WTC11 (cell line): ENCODE measurements around the gene PON3. TPM values are rescaled to one million over a fixed set of nuclear protein-coding genes. Genes with fewer than 3 reads are reported as not detected.

Experiments used
- ATAC-seq: fragments of 200-7000 bp; cut with Tn5 transposase; 2 replicates; pipeline ENCODE4 v1.10.0; 2021; ENCODE audit warnings: mild to moderate bottlenecking, moderate library complexity
- CTCF ChIA-PET: fragments of 300-600 bp; sonication (Branson Sonifier 250); formaldehyde crosslinking; loops from one replicate; lab custom pipeline; 2021; ENCODE audit warnings: antibody characterized with exemption; lab: Charles Lee
- POLR2A ChIA-PET: fragments of 350-600 bp; sonication (Branson Sonifier 250); formaldehyde crosslinking; loops from one replicate; lab custom pipeline; 2021; ENCODE audit warnings: antibody characterized with exemption; lab: Charles Lee
- DNase-seq: peaks from one replicate; pipeline ENCODE4 v3.0.0; 2021; ENCODE audit warnings: low spot score
- H3K27ac Mint-ChIP-seq: 2 replicates; pipeline ENCODE4 v1.8.0; 2021; ENCODE audit warnings: mixed read lengths
- H3K27me3 Mint-ChIP-seq: 2 replicates; pipeline ENCODE4 v1.8.0; 2021; ENCODE audit warnings: low read depth, mild to moderate bottlenecking, moderate library complexity, mixed read lengths
- H3K36me3 Mint-ChIP-seq: 2 replicates; pipeline ENCODE4 v1.8.0; 2021; ENCODE audit warnings: mixed read lengths
- H3K4me1 Mint-ChIP-seq: 2 replicates; pipeline ENCODE4 v1.8.0; 2022; ENCODE audit warnings: mixed read lengths
- H3K4me3 Mint-ChIP-seq: 2 replicates; pipeline ENCODE4 v1.8.0; 2021; ENCODE audit warnings: mild to moderate bottlenecking, moderate library complexity, mixed read lengths
- H3K9me3 Mint-ChIP-seq: 2 replicates; pipeline ENCODE4 v1.8.0; 2021; ENCODE audit warnings: mixed read lengths
- ARID4B ChIP-seq: sonication (generic); formaldehyde crosslinking; IDR thresholded peaks from 2 replicates; pipeline ENCODE4 v1.8.0; 2023; ENCODE audit warnings: missing genetic modification reagents, mild to moderate bottlenecking, borderline replicate concordance
- E2F1 ChIP-seq: sonication (generic); formaldehyde crosslinking; IDR thresholded peaks from 2 replicates; pipeline ENCODE4 v1.8.0; 2022; ENCODE audit warnings: mild to moderate bottlenecking, missing genetic modification reagents
- HMGXB4 ChIP-seq: sonication (generic); formaldehyde crosslinking; IDR thresholded peaks from 2 replicates; pipeline ENCODE4 v1.8.1; 2023; ENCODE audit warnings: mild to moderate bottlenecking, moderate library complexity, missing genetic modification reagents
- IRF1 ChIP-seq: sonication (generic); formaldehyde crosslinking; IDR thresholded peaks from 2 replicates; pipeline ENCODE4 v1.8.0; 2023; ENCODE audit warnings: missing genetic modification reagents
- NR1H2 ChIP-seq: sonication (generic); formaldehyde crosslinking; IDR thresholded peaks from 2 replicates; pipeline ENCODE4 v1.9.0; 2021; ENCODE audit warnings: mild to moderate bottlenecking, moderate library complexity, missing genetic modification reagents
- SMAD3 ChIP-seq: sonication (generic); formaldehyde crosslinking; IDR thresholded peaks from 2 replicates; pipeline ENCODE4 v1.8.0; 2022; ENCODE audit warnings: missing genetic modification reagents, mild to moderate bottlenecking, borderline replicate concordance
- TP53 ChIP-seq: sonication (generic); formaldehyde crosslinking; IDR thresholded peaks from 2 replicates; pipeline ENCODE4 v1.8.1; 2023; ENCODE audit warnings: mild to moderate bottlenecking, missing genetic modification reagents
- USF2 ChIP-seq: sonication (generic); formaldehyde crosslinking; IDR thresholded peaks from 2 replicates; pipeline ENCODE4 v1.8.1; 2023; ENCODE audit warnings: mild to moderate bottlenecking, missing genetic modification reagents, moderate library complexity
- ZNF416 ChIP-seq: fragments of 250-450 bp; sonication (Bioruptor Pico); IDR thresholded peaks from 2 replicates; pipeline ENCODE4 v1.9.0; 2021; ENCODE audit warnings: mild to moderate bottlenecking, inconsistent platforms
- ZNF423 ChIP-seq: fragments of 250-450 bp; sonication (Bioruptor Pico); IDR thresholded peaks from 2 replicates; pipeline ENCODE4 v2.1.2; 2022; ENCODE audit warnings: mild to moderate bottlenecking, moderate library complexity
- ZNF671 ChIP-seq: fragments of 250-450 bp; sonication (Bioruptor Pico); IDR thresholded peaks from 2 replicates; pipeline ENCODE4 v1.8.0; 2021; ENCODE audit warnings: mild to moderate bottlenecking
- ZSCAN18 ChIP-seq: fragments of 250-450 bp; sonication (Bioruptor Pico); IDR thresholded peaks from 2 replicates; pipeline ENCODE4 v2.1.2; 2022; ENCODE audit warnings: mild to moderate bottlenecking, moderate library complexity
- total RNA-seq: library from RNA; stranded (reverse); gene quantifications from 3 replicates; pipeline ENCODE4 v1.2.3, GENCODE V29; 2021

Gene PON3
- total RNA-seq, 1 experiment from 2014 or later, result 0.42 TPM

GRCh38 chr7:95309951-95310350, 86.2 kb downstream of the PON3 start:
- Mint-ChIP-seq H3K36me3 (no peaks in the 10 kb centered on the region), H3K9me3 (peaks cover 6% of the 10 kb centered on the region), H3K27ac (no peak overlapping the region), H3K4me1 (peaks cover 3% of the 10 kb centered on the region; the same call in 1 of the 2 replicates), H3K27me3 (no peaks in the 10 kb centered on the region; the same call in 1 of the 2 replicates), H3K4me3 (no peak overlapping the region)
- DNase-seq (no peak), ATAC-seq (no peak)
- TF ChIP-seq HMGXB4 (CRISPR knock-in tag) (no peak), TP53 (CRISPR knock-in tag) (no peak), IRF1 (CRISPR knock-in tag) (no peak), NR1H2 (no peak), ZNF416 (CRISPR knock-in tag) (no peak), E2F1 (CRISPR knock-in tag) (no peak), ARID4B (CRISPR knock-in tag) (no peak), SMAD3 (CRISPR knock-in tag) (no peak), ZNF671 (no peak), USF2 (CRISPR knock-in tag) (no peak), ZNF423 (no peak), ZSCAN18 (CRISPR knock-in tag) (no peak)
- ChIA-PET CTCF (no interaction called here), POLR2A (no interaction called here)

Other genes starting within 250 kb of the PON3 start
- gene PON1, start 71.8 kb downstream of the PON3 start, total RNA-seq, result 0.25 to 0.26 TPM in 2 of 3 replicates, not detected in the other
- gene PON2, start 38.7 kb upstream of the PON3 start, total RNA-seq, result 21.4 to 24.1 TPM (median 23.3 TPM) in 3 replicates
- 0.07 TPM in 2 of 3 replicates, not detected in the other for gene ASB4, start 89.6 kb upstream of the PON3 start, total RNA-seq
- 0.21 to 0.46 TPM (median 0.31 TPM) in 3 replicates for gene PDK4, start 200.1 kb upstream of the PON3 start, total RNA-seq